LNCaP clone FGC (cell line): ENCODE data around the gene MAML2.

Experiments
- DNase-seq: peaks from one replicate; pipeline ENCODE4 v3.0.0-alpha.2; 2011; ENCODE audit warnings: low read depth
- H3K4me3 ChIP-seq: 2 replicates; pipeline ENCODE4 v1.5.1; 2011; ENCODE audit warnings: mild to moderate bottlenecking, low read depth, low read length, control low read depth
- CTCF ChIP-seq: IDR thresholded peaks from 2 replicates; pipeline ENCODE4 v1.5.1; 2012; ENCODE audit warnings: mild to moderate bottlenecking; ENCODE audit not compliant: control insufficient read depth, insufficient read depth; ENCODE audit errors: extremely low read depth

Gene MAML2

DNA sequence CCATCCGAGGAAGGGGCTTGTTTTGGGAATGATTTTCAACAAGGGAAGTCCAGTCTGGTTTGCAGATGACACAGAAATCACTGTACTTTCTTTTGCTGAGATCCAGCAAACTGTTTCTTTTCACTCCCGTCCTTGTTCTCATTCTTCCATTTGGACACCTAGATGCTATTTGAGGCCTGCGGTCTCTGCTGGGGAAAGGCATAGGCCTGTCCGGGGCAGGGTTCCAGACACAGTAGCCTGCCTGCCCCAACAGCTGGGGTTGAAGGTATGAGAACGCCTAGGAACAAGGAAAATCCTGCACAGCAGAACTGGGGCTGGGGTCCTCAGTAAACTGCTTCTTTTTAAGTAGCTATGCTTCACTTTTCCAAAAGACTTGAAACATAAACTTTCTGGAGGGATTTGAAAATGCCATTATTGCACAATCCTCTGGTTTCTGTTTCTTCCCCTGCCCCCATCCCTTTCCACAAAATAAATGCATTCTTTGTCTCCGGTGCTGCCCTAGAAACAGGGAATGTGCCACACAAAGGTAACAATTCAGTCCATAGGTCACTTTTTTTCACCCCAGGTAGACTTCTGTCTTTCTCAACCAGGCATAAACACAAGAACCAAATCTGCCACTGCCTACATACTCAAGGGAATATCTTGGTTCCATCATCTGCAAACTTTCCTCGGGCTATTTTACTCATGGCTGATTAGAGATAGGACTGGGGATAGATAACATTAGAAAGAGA is 244.3 kb downstream of the MAML2 start:
- no peak overlapping the region for H3K4me3 ChIP-seq
- TF ChIP-seq CTCF, result no peak
- DNase-seq, result no peak

GRCh38 chr11:96097844-96098421 is 245.1 kb downstream of the MAML2 start:
- no peak overlapping the region for H3K4me3 ChIP-seq
- no peak for DNase-seq
- TF ChIP-seq CTCF, result no peak

DNA sequence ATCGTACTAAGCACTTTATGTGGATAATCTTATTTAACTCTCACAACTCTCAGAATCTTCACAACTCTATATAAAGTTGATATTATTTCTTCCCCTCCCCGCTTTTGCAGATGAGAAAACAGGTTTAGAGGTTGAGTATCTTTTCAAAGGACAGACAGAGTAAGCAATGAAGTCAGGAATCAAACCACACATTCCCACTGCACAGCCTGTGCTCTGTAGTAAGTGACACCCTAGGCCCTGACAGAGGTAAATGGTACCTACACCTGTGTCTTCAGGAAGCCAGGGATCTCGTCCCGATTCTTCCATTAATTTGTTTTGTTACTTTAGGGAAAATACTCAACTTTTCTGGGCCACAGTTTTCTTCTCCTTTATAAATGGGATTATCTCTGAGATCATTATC is 246.6 kb downstream of the MAML2 start:
- no peak for DNase-seq
- no peak overlapping the region for H3K4me3 ChIP-seq
- TF ChIP-seq CTCF, result no peak

- H3K4me3 ChIP-seq, result no peak overlapping the region
- DNase-seq, result peak; percentile 32
- TF ChIP-seq CTCF, result no peak
Observed at GRCh38 chr11:96095884-96096303, 247.1 kb downstream of the MAML2 start.

GRCh38 chr11:96094156-96094555 is 248.8 kb downstream of the MAML2 start:
- TF ChIP-seq CTCF, result no peak
- H3K4me3 ChIP-seq, result no peak overlapping the region
- DNase-seq, result no peak

GRCh38 chr11:96092511-96092910 is 250.5 kb downstream of the MAML2 start:
- DNase-seq, result no peak
- TF ChIP-seq CTCF, result no peak
- no peak overlapping the region for H3K4me3 ChIP-seq

DNA sequence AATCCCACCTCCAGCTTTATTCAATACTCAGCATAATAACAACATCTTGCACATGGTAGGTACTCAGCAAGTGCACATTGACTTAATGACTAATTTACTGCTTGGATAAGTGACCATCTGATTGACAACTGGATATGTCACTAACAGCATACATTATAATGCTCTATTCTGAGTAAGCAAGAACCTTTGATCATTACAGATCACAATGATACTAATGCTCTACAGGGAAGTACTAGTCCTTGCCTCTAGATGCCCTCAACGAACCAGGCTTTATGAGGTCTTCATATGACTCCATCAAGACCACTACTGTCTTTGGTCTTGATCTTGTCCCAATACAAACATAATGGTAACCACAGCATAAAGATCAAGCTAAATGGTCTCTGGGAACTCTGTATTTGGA is 251.5 kb downstream of the MAML2 start:
- no peak overlapping the region for H3K4me3 ChIP-seq
- no peak for DNase-seq
- 0 out of 2 replicates have a peak, but pooled peaks have one; percentile 12 for TF ChIP-seq CTCF
